ENCODE measurements around the gene ECHDC3. TPM values are rescaled to one million over a fixed set of nuclear protein-coding genes. Genes with fewer than 3 reads are reported as not detected.

The ECHDC3 gene
- total and polyA plus RNA-seq, 2 of the 8 experiments (the other 6 are each of a cell fraction or from before 2014, with no cell fraction given), result 15.6 to 19.9 TPM

GRCh38 chr10:11701451-11702095 is 40.6 kb upstream of the ECHDC3 start:
- FAIRE-seq, result no peak
- POLR2A ChIA-PET (ENCODE audit: partially characterized antibody), result no interaction called here

More at GRCh38 chr10:11701451-11702095, 40.6 kb upstream of the ECHDC3 start:
- Histone ChIP-seq H3K79me2 (ENCODE audit: control insufficient read depth in 1 of 2, insufficient read depth in 2 of 2, low read length in 2 of 2) (no peaks in the 10 kb centered on the region), H3K9ac (replicated peaks in 1 of 4; ENCODE audit: extremely low read depth in 1 of 4, low read depth in 3 of 4, low read length in 3 of 4) (no peak overlapping the region), H3K4me2 (ENCODE audit: insufficient read depth in 1 of 2, low read depth in 2 of 2, low read length in 2 of 2) (no peak overlapping the region), H3K36me3 (ENCODE audit: control insufficient read depth in 2 of 4, insufficient read depth in 4 of 4, low read length in 3 of 4) (no peaks in the 10 kb centered on the region), H4K91ac (replicated peaks; ENCODE audit: insufficient read length, low read length) (no peak overlapping the region), H3K4me3 (ENCODE audit: extremely low read depth in 1 of 4, insufficient read depth in 2 of 4, low read depth in 3 of 4, low read length in 4 of 4) (no peak overlapping the region), H3K27ac (ENCODE audit: low read depth, low read length) (no peak overlapping the region), H3K18ac (ENCODE audit: extremely low read depth, low read length) (no peak overlapping the region), H3K23ac (ENCODE audit: insufficient read length) (no peak overlapping the region), H4K8ac (ENCODE audit: extremely low read depth, insufficient read depth, low read length) (no peak overlapping the region), H3K56ac (replicated peaks; ENCODE audit: insufficient read length, low read depth, low read length) (no peak overlapping the region), H3K4ac (replicated peaks; ENCODE audit: insufficient read length, low read depth, low read length) (no peak overlapping the region), H3K23me2 (ENCODE audit: low read depth, low read length) (no peaks in the 10 kb centered on the region), H2BK12ac (ENCODE audit: low read depth, low read length) (no peak overlapping the region), H3K4me1 (replicated peaks in 1 of 4; ENCODE audit: control insufficient read depth in 3 of 4, insufficient read depth in 4 of 4, low read length in 3 of 4) (no peaks in the 10 kb centered on the region), H3K79me1 (ENCODE audit: low read depth, low read length) (no peaks in the 10 kb centered on the region), H2AK5ac (ENCODE audit: low read depth, low read length) (no peak overlapping the region), H2BK15ac (ENCODE audit: low read length) (no peak overlapping the region), H4K5ac (ENCODE audit: insufficient read length, low read depth, low read length) (no peak overlapping the region), H3K14ac (ENCODE audit: insufficient read length) (no peak overlapping the region), H2BK120ac (replicated peaks; ENCODE audit: low read depth, low read length) (no peak overlapping the region), H4K20me1 (replicated peaks in 1 of 2; ENCODE audit: control insufficient read depth in 1 of 2, insufficient read depth in 2 of 2, low read length in 2 of 2) (no peaks in the 10 kb centered on the region), H2AFZ (ENCODE audit: low read length) (no peak overlapping the region), H3K27me3 (replicated peaks in 1 of 4; ENCODE audit: control insufficient read depth in 3 of 4, extremely low read depth in 1 of 4, insufficient read depth in 3 of 4, low read length in 3 of 4) (no peaks in the 10 kb centered on the region), H2BK5ac (ENCODE audit: low read depth, low read length) (no peak overlapping the region), H2BK20ac (ENCODE audit: low read length) (no peak overlapping the region), H3K9me3 (ENCODE audit: insufficient read depth in 2 of 2, low read depth in 1 of 2, low read length in 1 of 2) (no peaks in the 10 kb centered on the region)
- CTCF ChIA-PET (ENCODE audit: partially characterized antibody), result interaction anchor here (1.2 kb wide), 1 partner anchor 187 kb away, joined by 3 read pairs; no protein-coding TSS in a partner anchor
- 77% methylated on average over 6 of the region's 6 CpGs; no CpG with 5 or more reads in 1 of the 2 experiments for WGBS, 2 experiments (ENCODE audit: extremely low coverage in 1 of 2, insufficient coverage in 1 of 2, insufficient read length in 1 of 2, insufficient replicate concordance in 2 of 2, low coverage in 1 of 2, low lambda C conversion rate in 2 of 2, missing lambda C conversion rate in 1 of 2)
- DNase-seq (ENCODE audit: low read depth in 1 of 2, low spot score in 2 of 2), result no peak
- TF ChIP-seq RBBP5 (IDR thresholded peaks at IDR 0.05; ENCODE audit: borderline replicate concordance, low read depth, low read length), result no peak
- TF ChIP-seq E2F6 (IDR thresholded peaks at IDR 0.05), result no peak
- no peak for TF ChIP-seq TAF1 (IDR thresholded peaks at IDR 0.05; ENCODE audit: low read depth, low read length)
- no peak for TF ChIP-seq EP300 (IDR thresholded peaks at IDR 0.05; ENCODE audit: borderline replicate concordance in 1 of 2, low read depth in 2 of 2, low read length in 2 of 2)
- TF ChIP-seq HDAC2 (IDR thresholded peaks at IDR 0.05; ENCODE audit: borderline replicate concordance in 1 of 2, low read depth in 2 of 2, low read length in 2 of 2), result no peak

Measured in H1 (cell line).